Adipose tissue (tissue), 3 donors: ENCODE results near the gene DHX34. TPM values are rescaled to one million over a fixed set of nuclear protein-coding genes. Genes with fewer than 3 reads are reported as not detected.
"Not testable (repeated sequence)": the region's sequence is repeated elsewhere in the genome, so short reads cannot be mapped to it uniquely, and the experiment has no call there.

ENCODE experiments used
- H3K27ac ChIP-seq: one replicate; pipeline ENCODE4 v1.5.1; 2013; ENCODE audit warnings: low read depth, low read length
- WGBS, 3 donors: extraction: QIAGEN DNeasy Blood & Tissue Kit; methylation state at CpG; one replicate each; pipeline ENCODE4 v1.1.7; 2013; 5-methylcytosine and 5-hydroxymethylcytosine counted together
- polyA plus RNA-seq, 3 donors: library from polyadenylated mRNA; stranded (reverse); fragments of 200-250 nt; gene quantifications; one replicate each; pipeline ENCODE4 v1.2.3, GENCODE V29; 2013
- donor health status: healthy with polysubstance abuse.
- donor health status: Bipolar disorder and iron deficiency.
- donor health status: healthy.

Gene DHX34
- polyA plus RNA-seq, 3 donors: 5.6 to 11.0 (median 7.4) TPM

GRCh38 chr19:47353307-47353712, 4.2 kb downstream of the DHX34 start:
- 43 to 94% (median 85%) methylated on average over 24 of the region's 24 CpGs for WGBS, 3 donors
- H3K27ac ChIP-seq: no peak overlapping the region

GRCh38 chr19:47356900-47357299, 7.8 kb downstream of the DHX34 start:
- no peak overlapping the region for H3K27ac ChIP-seq
- WGBS, 3 donors: 76 to 95% (median 94%) methylated on average over 6 of the region's 6 CpGs

- 93 to 96% (median 96%) methylated on average over 28 of the region's 28 CpGs for WGBS, 3 donors
- no peak overlapping the region for H3K27ac ChIP-seq
These were observed 8.9 kb downstream of the DHX34 start for GRCh38 chr19:47357788-47358680.

GRCh38 chr19:47358936-47359335, 9.8 kb downstream of the DHX34 start:
- no peak overlapping the region for H3K27ac ChIP-seq
- WGBS, 3 donors: 84 to 92% (median 85%) methylated on average over 6 of the region's 6 CpGs

GRCh38 chr19:47362321-47362720, 13.2 kb downstream of the DHX34 start:
- no peak overlapping the region for H3K27ac ChIP-seq
- WGBS, 3 donors: 95 to 97% (median 96%) methylated on average over 21 of the region's 21 CpGs

GRCh38 chr19:47363758-47364531, 14.8 kb downstream of the DHX34 start:
- WGBS, 3 donors: 75 to 91% (median 84%) methylated on average over 13 of the region's 13 CpGs
- peak overlapping the region; percentile 39 for H3K27ac ChIP-seq

GRCh38 chr19:47365455-47365854, 16.3 kb downstream of the DHX34 start:
- not testable (repeated sequence) for H3K27ac ChIP-seq
- 89 to 95% (median 93%) methylated on average over 9 to 10 of the region's 10 CpGs for WGBS, 3 donors

GRCh38 chr19:47370045-47370611, 21.0 kb downstream of the DHX34 start:
- WGBS, 3 donors: 58 to 87% (median 60%) methylated on average over 9 to 10 of the region's 10 CpGs
- no peak overlapping the region for H3K27ac ChIP-seq

GRCh38 chr19:47371261-47371660, 22.1 kb downstream of the DHX34 start:
- 88 to 94% (median 89%) methylated on average over 9 of the region's 9 CpGs for WGBS, 3 donors
- H3K27ac ChIP-seq: no peak overlapping the region

GRCh38 chr19:47372603-47373002, 23.5 kb downstream of the DHX34 start:
- 96% methylated on average over 22 of the region's 22 CpGs for WGBS, 3 donors
- no peak overlapping the region for H3K27ac ChIP-seq

- WGBS, 3 donors: 89 to 93% (median 92%) methylated on average over 33 of the region's 33 CpGs
- no peak overlapping the region for H3K27ac ChIP-seq
These were observed 24.4 kb downstream of the DHX34 start for GRCh38 chr19:47373246-47374240.

- WGBS, 3 donors: 90 to 97% (median 95%) methylated on average over 30 of the region's 30 CpGs
These were observed 26.0 kb downstream of the DHX34 start for GRCh38 chr19:47374876-47375693.

GRCh38 chr19:47375694-47376588, 26.8 kb downstream of the DHX34 start:
- H3K27ac ChIP-seq: no peak overlapping the region
- 93 to 97% (median 95%) methylated on average over 30 of the region's 30 CpGs for WGBS, 3 donors

More at GRCh38 chr19:47374876-47375693, 26.0 kb downstream of the DHX34 start:
- H3K27ac ChIP-seq: no peak overlapping the region

GRCh38 chr19:47376589-47377144, 27.6 kb downstream of the DHX34 start:
- WGBS, 3 donors: 86 to 90% (median 87%) methylated on average over 16 of the region's 16 CpGs
- H3K27ac ChIP-seq: no peak overlapping the region

GRCh38 chr19:47377208-47377701, 28.1 kb downstream of the DHX34 start:
- no peak overlapping the region for H3K27ac ChIP-seq
- 69 to 87% (median 84%) methylated on average over 16 of the region's 16 CpGs for WGBS, 3 donors

GRCh38 chr19:47377801-47378200, 28.7 kb downstream of the DHX34 start:
- 81 to 89% (median 88%) methylated on average over 10 to 12 of the region's 12 CpGs for WGBS, 3 donors
- no peak overlapping the region for H3K27ac ChIP-seq
